ENCODE data around the gene DND1.
"Not testable (repeated sequence)": the region's sequence is repeated elsewhere in the genome, so short reads cannot be mapped to it uniquely, and the experiment has no call there.

GRCh38 chr5:140638898-140639147, 34.6 kb downstream of the DND1 start:
- TF ChIP-seq, protein P1, sequence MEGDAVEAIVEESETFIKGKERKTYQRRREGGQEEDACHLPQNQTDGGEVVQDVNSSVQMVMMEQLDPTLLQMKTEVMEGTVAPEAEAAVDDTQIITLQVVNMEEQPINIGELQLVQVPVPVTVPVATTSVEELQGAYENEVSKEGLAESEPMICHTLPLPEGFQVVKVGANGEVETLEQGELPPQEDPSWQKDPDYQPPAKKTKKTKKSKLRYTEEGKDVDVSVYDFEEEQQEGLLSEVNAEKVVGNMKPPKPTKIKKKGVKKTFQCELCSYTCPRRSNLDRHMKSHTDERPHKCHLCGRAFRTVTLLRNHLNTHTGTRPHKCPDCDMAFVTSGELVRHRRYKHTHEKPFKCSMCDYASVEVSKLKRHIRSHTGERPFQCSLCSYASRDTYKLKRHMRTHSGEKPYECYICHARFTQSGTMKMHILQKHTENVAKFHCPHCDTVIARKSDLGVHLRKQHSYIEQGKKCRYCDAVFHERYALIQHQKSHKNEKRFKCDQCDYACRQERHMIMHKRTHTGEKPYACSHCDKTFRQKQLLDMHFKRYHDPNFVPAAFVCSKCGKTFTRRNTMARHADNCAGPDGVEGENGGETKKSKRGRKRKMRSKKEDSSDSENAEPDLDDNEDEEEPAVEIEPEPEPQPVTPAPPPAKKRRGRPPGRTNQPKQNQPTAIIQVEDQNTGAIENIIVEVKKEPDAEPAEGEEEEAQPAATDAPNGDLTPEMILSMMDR (conservative IDR thresholded peaks at IDR 0.05; ENCODE audit: low read depth in 2 of 2): not testable (repeated sequence)
- not testable (repeated sequence) for TF ChIP-seq POLR2AphosphoS5 (IDR thresholded peaks at IDR 0.05; ENCODE audit: low read depth); JUNB (IDR thresholded peaks at IDR 0.05; ENCODE audit: unreplicated experiment); EZH2 (IDR thresholded peaks at IDR 0.05; ENCODE audit: low read depth, unreplicated experiment); EZH2phosphoT487 (IDR thresholded peaks at IDR 0.05; ENCODE audit: unreplicated experiment)
- TF ChIP-seq, protein P2, sequence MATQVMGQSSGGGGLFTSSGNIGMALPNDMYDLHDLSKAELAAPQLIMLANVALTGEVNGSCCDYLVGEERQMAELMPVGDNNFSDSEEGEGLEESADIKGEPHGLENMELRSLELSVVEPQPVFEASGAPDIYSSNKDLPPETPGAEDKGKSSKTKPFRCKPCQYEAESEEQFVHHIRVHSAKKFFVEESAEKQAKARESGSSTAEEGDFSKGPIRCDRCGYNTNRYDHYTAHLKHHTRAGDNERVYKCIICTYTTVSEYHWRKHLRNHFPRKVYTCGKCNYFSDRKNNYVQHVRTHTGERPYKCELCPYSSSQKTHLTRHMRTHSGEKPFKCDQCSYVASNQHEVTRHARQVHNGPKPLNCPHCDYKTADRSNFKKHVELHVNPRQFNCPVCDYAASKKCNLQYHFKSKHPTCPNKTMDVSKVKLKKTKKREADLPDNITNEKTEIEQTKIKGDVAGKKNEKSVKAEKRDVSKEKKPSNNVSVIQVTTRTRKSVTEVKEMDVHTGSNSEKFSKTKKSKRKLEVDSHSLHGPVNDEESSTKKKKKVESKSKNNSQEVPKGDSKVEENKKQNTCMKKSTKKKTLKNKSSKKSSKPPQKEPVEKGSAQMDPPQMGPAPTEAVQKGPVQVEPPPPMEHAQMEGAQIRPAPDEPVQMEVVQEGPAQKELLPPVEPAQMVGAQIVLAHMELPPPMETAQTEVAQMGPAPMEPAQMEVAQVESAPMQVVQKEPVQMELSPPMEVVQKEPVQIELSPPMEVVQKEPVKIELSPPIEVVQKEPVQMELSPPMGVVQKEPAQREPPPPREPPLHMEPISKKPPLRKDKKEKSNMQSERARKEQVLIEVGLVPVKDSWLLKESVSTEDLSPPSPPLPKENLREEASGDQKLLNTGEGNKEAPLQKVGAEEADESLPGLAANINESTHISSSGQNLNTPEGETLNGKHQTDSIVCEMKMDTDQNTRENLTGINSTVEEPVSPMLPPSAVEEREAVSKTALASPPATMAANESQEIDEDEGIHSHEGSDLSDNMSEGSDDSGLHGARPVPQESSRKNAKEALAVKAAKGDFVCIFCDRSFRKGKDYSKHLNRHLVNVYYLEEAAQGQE (IDR thresholded peaks at IDR 0.05; ENCODE audit: unreplicated experiment): not testable (repeated sequence)

All from GM23338 (cell line).